ENCODE results near the gene SSR3.

DNA sequence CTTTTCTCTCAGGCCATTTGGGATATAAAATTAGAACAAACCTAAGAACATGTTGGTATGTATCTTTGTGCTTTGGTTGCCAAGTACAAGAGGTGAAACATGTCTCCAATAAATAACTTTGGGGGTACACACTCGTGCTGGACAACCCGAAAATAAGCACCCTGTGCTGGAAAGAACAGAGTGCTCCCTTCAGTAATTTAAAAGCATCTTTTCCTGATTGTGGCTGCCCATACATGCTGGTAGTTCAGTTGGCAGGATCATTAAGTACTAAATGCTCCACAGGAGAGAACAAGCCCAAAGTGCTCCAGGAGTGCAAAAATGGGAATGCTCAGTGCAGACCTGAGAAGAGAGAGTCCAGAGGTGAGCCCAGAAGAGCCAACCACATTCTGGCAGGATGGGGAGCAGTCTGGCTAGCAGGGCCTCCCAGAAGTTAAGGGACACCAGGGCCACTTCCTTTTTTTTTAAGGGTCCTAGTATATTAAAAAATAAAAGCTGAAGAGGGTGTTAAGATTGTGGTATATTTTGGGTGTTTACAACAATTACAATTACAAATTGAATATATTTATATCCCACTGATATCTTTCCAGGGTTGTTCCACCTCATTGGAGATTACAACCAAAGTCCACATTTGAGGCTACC lies 48.6 kb upstream of the SSR3 start:
- no peak for TF ChIP-seq TAF1 (IDR thresholded peaks at IDR 0.05; ENCODE audit: low read depth, low read length)
- TF ChIP-seq PAX5 (IDR thresholded peaks at IDR 0.05; ENCODE audit: insufficient read depth, low read length, severe bottlenecking) = no peak
- no peak for TF ChIP-seq POLR2A (IDR thresholded peaks at IDR 0.05; ENCODE audit: low read depth, low read length)
